Trophoblast cell (in vitro differentiated cells and primary cell): ENCODE measurements around the gene APBA3.

Experiments used
- DNase-seq, 2 donors: peaks; one replicate each; pipeline ENCODE4 v3.0.0-alpha.2; 2016
- H2AFZ ChIP-seq: 2 replicates; pipeline ENCODE4 v1.6.1; 2013; ENCODE audit warnings: low read length, moderate library complexity, mild to moderate bottlenecking; ENCODE audit not compliant: insufficient read depth, poor library complexity
- H2AK5ac ChIP-seq: 2 replicates; pipeline ENCODE4 v1.6.1; 2013; ENCODE audit warnings: mild to moderate bottlenecking, low read length
- H2BK120ac ChIP-seq: 2 replicates; pipeline ENCODE4 v1.6.1; 2013; ENCODE audit warnings: low read length, mild to moderate bottlenecking, moderate library complexity; ENCODE audit not compliant: insufficient read depth, poor library complexity
- H2BK12ac ChIP-seq: 2 replicates; pipeline ENCODE4 v1.6.1; 2013; ENCODE audit warnings: mild to moderate bottlenecking, low read length, moderate library complexity
- H2BK5ac ChIP-seq: 2 replicates; pipeline ENCODE4 v1.6.1; 2013; ENCODE audit warnings: low read length, low read depth, moderate library complexity, mild to moderate bottlenecking; ENCODE audit not compliant: poor library complexity
- H3K14ac ChIP-seq: 2 replicates; pipeline ENCODE4 v1.6.1; 2013; ENCODE audit warnings: mild to moderate bottlenecking, low read length
- H3K18ac ChIP-seq: 2 replicates; pipeline ENCODE4 v1.6.1; 2013; ENCODE audit warnings: mild to moderate bottlenecking, low read length
- H3K23ac ChIP-seq: 2 replicates; pipeline ENCODE4 v1.6.1; 2013; ENCODE audit warnings: low read length
- H3K27ac ChIP-seq: 2 replicates; pipeline ENCODE4 v1.5.1; 2013; ENCODE audit warnings: low read depth, mild to moderate bottlenecking, inconsistent platforms, low read length, moderate library complexity
- H3K27me3 ChIP-seq: 2 replicates; pipeline ENCODE4 v1.6.1; 2013; ENCODE audit warnings: inconsistent platforms, mild to moderate bottlenecking, low read length, moderate library complexity; ENCODE audit not compliant: insufficient read depth
- H3K36me3 ChIP-seq, 2 experiments: 1 replicate in 1 of 2; 2 replicates in 1 of 2; pipeline ENCODE4 v1.6.1; 2013; ENCODE audit warnings: low read length in 2 of 2, mild to moderate bottlenecking in 2 of 2, moderate library complexity in 1 of 2; ENCODE audit not compliant: insufficient read depth in 2 of 2, control insufficient read depth in 1 of 2
- H3K4ac ChIP-seq: 2 replicates; pipeline ENCODE4 v1.6.1; 2013; ENCODE audit warnings: low read depth, mild to moderate bottlenecking, low read length, moderate library complexity
- H3K4me1 ChIP-seq, 2 experiments: 1 replicate in 1 of 2; 2 replicates in 1 of 2; pipeline ENCODE4 v1.6.1; 2013; ENCODE audit warnings: low read length in 2 of 2, mild to moderate bottlenecking in 2 of 2, moderate library complexity in 1 of 2; ENCODE audit not compliant: insufficient read depth in 2 of 2, control insufficient read depth in 1 of 2
- H3K4me2 ChIP-seq: 2 replicates; pipeline ENCODE4 v1.6.1; 2013; ENCODE audit warnings: inconsistent platforms, mild to moderate bottlenecking, low read length, moderate library complexity
- H3K4me3 ChIP-seq: 2 replicates; pipeline ENCODE4 v1.5.1; 2013; ENCODE audit warnings: mild to moderate bottlenecking, low read depth, low read length, inconsistent platforms
- H3K79me1 ChIP-seq: one replicate; pipeline ENCODE4 v1.6.1; 2013; ENCODE audit warnings: low read length
- H3K79me2 ChIP-seq: 2 replicates; pipeline ENCODE4 v1.6.1; 2013; ENCODE audit warnings: low read length, mild to moderate bottlenecking; ENCODE audit not compliant: control insufficient read depth, insufficient read depth, poor library complexity
- H3K9ac ChIP-seq: 2 replicates; pipeline ENCODE4 v1.6.1; 2013; ENCODE audit warnings: mild to moderate bottlenecking, low read length
- H3K9me3 ChIP-seq: 2 replicates; pipeline ENCODE4 v1.6.1; 2013; ENCODE audit warnings: low read depth, mild to moderate bottlenecking, control low read depth, inconsistent platforms, low read length; ENCODE audit not compliant: insufficient read depth
- H4K12ac ChIP-seq: 2 replicates; pipeline ENCODE4 v1.6.1; 2013; ENCODE audit warnings: low read depth, mild to moderate bottlenecking, low read length, moderate library complexity
- H4K8ac ChIP-seq: 2 replicates; pipeline ENCODE4 v1.6.1; 2013; ENCODE audit warnings: low read depth, mild to moderate bottlenecking, low read length, moderate library complexity
- H4K91ac ChIP-seq: one replicate; pipeline ENCODE4 v1.6.1; 2013; ENCODE audit warnings: low read depth, mild to moderate bottlenecking, low read length, moderate library complexity
- WGBS: extraction: QIAGEN DNeasy Blood & Tissue Kit; methylation state at CpG from one replicate; pipeline ENCODE4 v1.1.7; 2013; ENCODE audit warnings: missing lambda C conversion rate; ENCODE audit not compliant: insufficient read length, insufficient coverage; ENCODE audit errors: extremely low coverage; 5-methylcytosine and 5-hydroxymethylcytosine counted together

The APBA3 gene

DNA sequence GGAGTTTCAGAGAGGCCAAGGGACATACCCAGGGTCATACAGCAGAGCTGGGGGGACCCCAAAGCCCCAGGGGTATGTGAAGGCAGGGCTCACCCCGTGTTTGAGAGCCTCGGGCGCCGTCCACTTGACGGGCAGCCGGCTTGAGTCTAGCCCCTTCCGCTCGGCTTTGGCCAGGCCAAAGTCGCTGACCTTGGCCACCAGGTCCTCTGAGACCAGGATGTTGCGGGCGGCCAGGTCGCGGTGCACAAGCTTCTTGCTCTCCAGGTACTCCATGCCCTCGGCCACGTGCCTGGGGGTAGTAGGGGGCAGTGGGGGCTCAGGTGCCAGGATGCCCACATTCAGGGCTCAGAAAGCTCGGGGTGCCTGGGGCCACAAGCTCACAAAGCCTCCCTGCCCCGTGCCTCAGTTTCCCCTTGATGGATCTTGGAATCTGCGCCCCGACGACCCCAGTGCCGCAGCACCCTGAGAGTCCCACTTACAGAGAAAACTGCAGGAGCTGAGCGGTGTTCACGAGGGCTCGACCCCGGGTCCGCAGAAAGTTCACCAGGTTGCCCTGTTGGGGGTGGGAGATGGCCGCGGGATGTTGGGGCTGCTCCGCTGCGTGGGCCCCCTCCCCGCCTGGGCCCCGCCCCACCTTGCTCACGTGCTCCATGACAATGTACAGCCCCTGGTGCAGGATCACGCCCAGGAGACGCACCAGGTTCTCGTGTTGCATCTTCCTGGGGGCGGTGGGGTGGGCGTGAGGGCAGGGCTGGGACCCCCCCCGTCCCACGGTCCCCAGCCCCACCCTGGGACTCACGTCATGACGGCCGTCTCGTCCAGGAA, 17.6 kb upstream of the APBA3 start:
- no peak overlapping the region for H3K4me3 ChIP-seq
- H3K79me2 ChIP-seq: no peaks in the 10 kb centered on the region
- no peak overlapping the region for H3K14ac ChIP-seq
- no peak overlapping the region for H2AFZ ChIP-seq
- H3K79me1 ChIP-seq: no peaks in the 10 kb centered on the region
- no peak overlapping the region for H2AK5ac ChIP-seq
- no peak overlapping the region for H3K4me2 ChIP-seq
- WGBS: no CpG with 5 or more reads among the region's 44 CpGs
- DNase-seq: no peak
- H3K9me3 ChIP-seq: peaks cover 28% of the 10 kb centered on the region
- no peak overlapping the region for H2BK120ac ChIP-seq
- no peak overlapping the region for H3K18ac ChIP-seq
- no peak overlapping the region for H2BK5ac ChIP-seq
- H3K4me1 ChIP-seq: no peaks in the 10 kb centered on the region
- no peak overlapping the region for H3K27ac ChIP-seq
- no peak overlapping the region for H4K12ac ChIP-seq
- H3K4ac ChIP-seq: no peak overlapping the region
- no peak overlapping the region for H4K8ac ChIP-seq
- no peaks in the 10 kb centered on the region for H3K36me3 ChIP-seq
- H4K91ac ChIP-seq: no peak overlapping the region
- H3K27me3 ChIP-seq: peaks cover 3% of the 10 kb centered on the region
- H2BK12ac ChIP-seq: no peak overlapping the region
- H3K9ac ChIP-seq: no peak overlapping the region
- no peak overlapping the region for H3K23ac ChIP-seq

GRCh38 chr19:3778104-3778867, 16.8 kb upstream of the APBA3 start:
- Histone ChIP-seq H3K79me1 (no peaks in the 10 kb centered on the region), H3K4ac (no peak overlapping the region), H3K4me2 (no peak overlapping the region), H3K23ac (no peak overlapping the region), H3K79me2 (no peaks in the 10 kb centered on the region), H4K91ac (no peak overlapping the region), H3K27ac (no peak overlapping the region), H3K9me3 (peaks cover 25% of the 10 kb centered on the region), H3K9ac (no peak overlapping the region), H2BK12ac (no peak overlapping the region), H3K18ac (no peak overlapping the region), H3K4me3 (no peak overlapping the region), H2AFZ (no peak overlapping the region), H3K36me3 (no peaks in the 10 kb centered on the region), H3K27me3 (peaks cover 3% of the 10 kb centered on the region), H2AK5ac (no peak overlapping the region), H2BK120ac (no peak overlapping the region), H4K12ac (no peak overlapping the region), H3K4me1 (no peaks in the 10 kb centered on the region), H3K14ac (no peak overlapping the region), H4K8ac (no peak overlapping the region), H2BK5ac (no peak overlapping the region)
- no peak for DNase-seq
- no CpG with 5 or more reads among the region's 37 CpGs for WGBS

- no peak overlapping the region for H3K9ac ChIP-seq
- no CpG with 5 or more reads among the region's 1 CpG for WGBS
- H2AK5ac ChIP-seq: no peak overlapping the region
- H3K4me2 ChIP-seq: no peak overlapping the region
- no peak overlapping the region for H3K4ac ChIP-seq
- no peak overlapping the region for H2BK12ac ChIP-seq
- no peak overlapping the region for H3K4me3 ChIP-seq
- no peak overlapping the region for H2BK5ac ChIP-seq
- no peak overlapping the region for H3K18ac ChIP-seq
- H4K91ac ChIP-seq: no peak overlapping the region
- no peak overlapping the region for H4K12ac ChIP-seq
- H2AFZ ChIP-seq: no peak overlapping the region
- peaks cover 11% of the 10 kb centered on the region for H3K9me3 ChIP-seq
- no peak overlapping the region for H3K14ac ChIP-seq
- H4K8ac ChIP-seq: no peak overlapping the region
- H3K4me1 ChIP-seq: no peaks in the 10 kb centered on the region
- H3K27ac ChIP-seq: no peak overlapping the region
- no peak for DNase-seq
- H3K36me3 ChIP-seq: no peaks in the 10 kb centered on the region
- no peaks in the 10 kb centered on the region for H3K79me2 ChIP-seq
- no peaks in the 10 kb centered on the region for H3K79me1 ChIP-seq
- peaks cover 3% of the 10 kb centered on the region for H3K27me3 ChIP-seq
- no peak overlapping the region for H3K23ac ChIP-seq
- H2BK120ac ChIP-seq: no peak overlapping the region
Observed at GRCh38 chr19:3776479-3777040, 15.1 kb upstream of the APBA3 start.

GRCh38 chr19:3775831-3776230, 14.3 kb upstream of the APBA3 start:
- Histone ChIP-seq H2AK5ac (no peak overlapping the region), H2BK120ac (no peak overlapping the region), H3K9ac (no peak overlapping the region), H4K12ac (no peak overlapping the region), H3K23ac (no peak overlapping the region), H3K14ac (no peak overlapping the region), H3K4ac (no peak overlapping the region), H2BK12ac (no peak overlapping the region), H3K4me1 (no peaks in the 10 kb centered on the region), H2BK5ac (no peak overlapping the region), H3K4me2 (no peak overlapping the region), H3K9me3 (peaks cover 7% of the 10 kb centered on the region), H3K79me2 (no peaks in the 10 kb centered on the region), H4K91ac (no peak overlapping the region), H2AFZ (no peak overlapping the region), H3K27me3 (no peaks in the 10 kb centered on the region), H3K79me1 (no peaks in the 10 kb centered on the region), H3K27ac (no peak overlapping the region), H3K4me3 (no peak overlapping the region), H4K8ac (no peak overlapping the region), H3K36me3 (no peaks in the 10 kb centered on the region), H3K18ac (no peak overlapping the region)
- WGBS: no CpG with 5 or more reads among the region's 5 CpGs
- DNase-seq: no peak
